GM21423 (cell line): ENCODE measurements around the gene CACNB2.
A peak's percentile ranks its signal among the peaks of the same experiment; 100 is the strongest.

Experiments
- ATAC-seq: cut with Tn5 transposase; IDR thresholded peaks from one replicate; pipeline ENCODE4 v1.9.1; 2021; ENCODE audit warnings: mild to moderate bottlenecking, moderate library complexity; ENCODE audit not compliant: unreplicated experiment

Gene CACNB2

GRCh38 chr10:18497806-18498369 lies 357.7 kb downstream of the CACNB2 start:
- no peak for ATAC-seq

- ATAC-seq: no peak
Observed at GRCh38 chr10:18498998-18499397, 358.8 kb downstream of the CACNB2 start.

- no peak for ATAC-seq
Observed at GRCh38 chr10:18500576-18500975, 360.4 kb downstream of the CACNB2 start.

- ATAC-seq: peak; percentile 93
Observed at GRCh38 chr10:18501198-18501597, 361.0 kb downstream of the CACNB2 start.

GRCh38 chr10:18501629-18502028 lies 361.4 kb downstream of the CACNB2 start:
- no peak for ATAC-seq

- no peak for ATAC-seq
Observed at GRCh38 chr10:18504161-18504560, 363.9 kb downstream of the CACNB2 start.

GRCh38 chr10:18505456-18506118 lies 365.4 kb downstream of the CACNB2 start:
- no peak for ATAC-seq

GRCh38 chr10:18508587-18508986 lies 368.4 kb downstream of the CACNB2 start:
- no peak for ATAC-seq

- ATAC-seq: no peak
Observed at GRCh38 chr10:18514537-18514936, 374.3 kb downstream of the CACNB2 start.

GRCh38 chr10:18516851-18517250 lies 376.6 kb downstream of the CACNB2 start:
- ATAC-seq: no peak

GRCh38 chr10:18523025-18523424 lies 382.8 kb downstream of the CACNB2 start:
- ATAC-seq: no peak

GRCh38 chr10:18523858-18524257 lies 383.6 kb downstream of the CACNB2 start:
- ATAC-seq: no peak

GRCh38 chr10:18527687-18528086 lies 387.5 kb downstream of the CACNB2 start:
- ATAC-seq: no peak

- no peak for ATAC-seq
Observed at GRCh38 chr10:18528292-18528691, 388.1 kb downstream of the CACNB2 start.

GRCh38 chr10:18532881-18533535 lies 392.8 kb downstream of the CACNB2 start:
- ATAC-seq: no peak

- no peak for ATAC-seq
Observed at GRCh38 chr10:18533896-18534295, 393.7 kb downstream of the CACNB2 start.

- no peak for ATAC-seq
Observed at GRCh38 chr10:18539335-18539734, 399.1 kb downstream of the CACNB2 start.

- no peak for ATAC-seq
Observed at GRCh38 chr10:18540195-18540594, 400.0 kb downstream of the CACNB2 start.

GRCh38 chr10:18542832-18543231 lies 402.6 kb downstream of the CACNB2 start:
- ATAC-seq: no peak

- no peak for ATAC-seq
Observed at GRCh38 chr10:18545621-18546305, 405.5 kb downstream of the CACNB2 start.

- no peak for ATAC-seq
Observed at GRCh38 chr10:18549105-18549504, 408.9 kb downstream of the CACNB2 start.

GRCh38 chr10:18551473-18551872 lies 411.2 kb downstream of the CACNB2 start:
- ATAC-seq: no peak
